Lower leg skin (tissue), 4 donors: ENCODE measurements around the gene GPC6. TPM values are rescaled to one million over a fixed set of nuclear protein-coding genes. Genes with fewer than 3 reads are reported as not detected.

ENCODE experiments used
- DNase-seq, 2 donors: peaks; one replicate each; pipeline ENCODE4 v3.0.0-alpha.2; 2019; ENCODE audit warnings: low spot score in 2 of 2
- H3K4me3 ChIP-seq: fragments of 200-600 bp; sonication (generic); 2 replicates; pipeline ENCODE4 v1.5.1; 2017; ENCODE audit warnings: mild to moderate bottlenecking, low read depth; ENCODE audit not compliant: poor library complexity, severe bottlenecking
- POLR2A ChIP-seq, 2 donors: fragments of 450-650 bp; IDR thresholded peaks; one replicate each; pipeline ENCODE4 v1.6.1; 2016 to 2017; ENCODE audit warnings: antibody characterized with exemption in 2 of 2, mild to moderate bottlenecking in 1 of 2, moderate library complexity in 1 of 2
- WGBS, 2 donors: methylation state at CpG; one replicate each; pipeline ENCODE4 v1.1.5; 2018; 5-methylcytosine and 5-hydroxymethylcytosine counted together
- intact Hi-C: fragments of 100-400 bp; cut with DNase I; formaldehyde crosslinking; loops from one replicate; pipeline ENCODE4 v1.15.0; 2023; ENCODE audit warnings: low total_unique reads
- total RNA-seq, 4 donors: library from RNA; depleted of rRNA; stranded (reverse); fragments of >200 nt; gene quantifications; one replicate each; pipeline ENCODE4 v1.1.0, GENCODE V29; 2016
- TF ChIP-seq, protein P1 (sequence below), 3 donors: fragments of 450-650 bp; IDR thresholded peaks; one replicate each; pipeline ENCODE4 v1.5.1; 2016; ENCODE audit warnings: antibody characterized with exemption in 3 of 3, mild to moderate bottlenecking in 3 of 3, moderate library complexity in 2 of 3

The GPC6 gene
- total RNA-seq, 4 donors from 2014 or later = 1.4 to 5.2 (median 2.5) TPM

- no peak for DNase-seq
- no peak overlapping the region for H3K4me3 ChIP-seq
- TF ChIP-seq, protein P1, sequence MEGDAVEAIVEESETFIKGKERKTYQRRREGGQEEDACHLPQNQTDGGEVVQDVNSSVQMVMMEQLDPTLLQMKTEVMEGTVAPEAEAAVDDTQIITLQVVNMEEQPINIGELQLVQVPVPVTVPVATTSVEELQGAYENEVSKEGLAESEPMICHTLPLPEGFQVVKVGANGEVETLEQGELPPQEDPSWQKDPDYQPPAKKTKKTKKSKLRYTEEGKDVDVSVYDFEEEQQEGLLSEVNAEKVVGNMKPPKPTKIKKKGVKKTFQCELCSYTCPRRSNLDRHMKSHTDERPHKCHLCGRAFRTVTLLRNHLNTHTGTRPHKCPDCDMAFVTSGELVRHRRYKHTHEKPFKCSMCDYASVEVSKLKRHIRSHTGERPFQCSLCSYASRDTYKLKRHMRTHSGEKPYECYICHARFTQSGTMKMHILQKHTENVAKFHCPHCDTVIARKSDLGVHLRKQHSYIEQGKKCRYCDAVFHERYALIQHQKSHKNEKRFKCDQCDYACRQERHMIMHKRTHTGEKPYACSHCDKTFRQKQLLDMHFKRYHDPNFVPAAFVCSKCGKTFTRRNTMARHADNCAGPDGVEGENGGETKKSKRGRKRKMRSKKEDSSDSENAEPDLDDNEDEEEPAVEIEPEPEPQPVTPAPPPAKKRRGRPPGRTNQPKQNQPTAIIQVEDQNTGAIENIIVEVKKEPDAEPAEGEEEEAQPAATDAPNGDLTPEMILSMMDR (IDR thresholded peaks at IDR 0.05) = no peak
- no peak for TF ChIP-seq POLR2A (IDR thresholded peaks at IDR 0.05)
- 95 to 96% methylated on average over 6 of the region's 6 CpGs for WGBS, 2 donors
- intact Hi-C loops = no loop called here
These were observed 1000.8 kb downstream of the GPC6 start for GRCh38 chr13:94227255-94227879.

- TF ChIP-seq POLR2A (IDR thresholded peaks at IDR 0.05) = no peak
- TF ChIP-seq, protein P1 (IDR thresholded peaks at IDR 0.05) = no peak
- WGBS, 2 donors = 63 to 66% methylated on average over 1 of the region's 1 CpG
- no peak overlapping the region for H3K4me3 ChIP-seq
- DNase-seq = no peak
- intact Hi-C loops = no loop called here
These were observed 1002.2 kb downstream of the GPC6 start for GRCh38 chr13:94228763-94229162.

DNA sequence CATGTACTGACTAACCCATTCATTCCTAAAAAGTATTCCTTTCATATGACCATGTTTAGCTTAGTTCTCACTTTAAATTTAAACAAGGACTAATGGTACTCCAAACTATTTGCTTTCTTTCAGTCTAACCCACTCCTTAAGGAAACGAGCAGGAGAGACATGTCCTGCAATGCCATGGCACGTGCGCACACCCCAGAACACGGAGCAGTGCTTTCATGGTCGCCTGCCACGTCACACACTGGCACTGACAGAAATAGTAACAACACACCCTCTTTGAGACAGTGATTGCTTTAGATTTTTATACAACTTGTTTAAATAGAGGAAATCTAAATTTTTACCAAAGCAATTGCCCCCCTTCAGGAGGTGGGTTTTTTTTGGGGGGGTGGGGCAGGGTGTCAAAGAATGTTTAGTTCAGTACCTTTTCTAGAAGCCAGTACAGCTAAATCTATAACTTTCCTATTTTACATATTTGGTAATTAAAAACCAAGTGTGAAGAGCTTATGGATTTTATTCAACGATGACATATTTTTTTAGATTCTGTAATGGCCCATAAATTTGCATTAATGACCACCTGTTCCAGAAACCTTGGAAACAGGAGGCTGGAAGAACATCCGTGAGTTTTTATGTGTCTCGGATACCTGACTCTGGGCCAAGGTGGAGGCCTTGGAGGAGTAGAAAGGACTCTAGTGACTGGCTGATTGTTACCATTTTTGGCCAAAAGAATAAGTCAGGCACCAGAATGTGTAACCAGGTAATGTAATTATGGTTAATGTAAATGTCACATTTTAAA lies 1005.7 kb downstream of the GPC6 start:
- H3K4me3 ChIP-seq = no peak overlapping the region
- WGBS, 2 donors = 73 to 75% methylated on average over 9 of the region's 9 CpGs
- TF ChIP-seq, protein P1 (IDR thresholded peaks at IDR 0.05) = no peak
- no peak for TF ChIP-seq POLR2A (IDR thresholded peaks at IDR 0.05)
- no peak for DNase-seq
- intact Hi-C loops = no loop called here

DNA sequence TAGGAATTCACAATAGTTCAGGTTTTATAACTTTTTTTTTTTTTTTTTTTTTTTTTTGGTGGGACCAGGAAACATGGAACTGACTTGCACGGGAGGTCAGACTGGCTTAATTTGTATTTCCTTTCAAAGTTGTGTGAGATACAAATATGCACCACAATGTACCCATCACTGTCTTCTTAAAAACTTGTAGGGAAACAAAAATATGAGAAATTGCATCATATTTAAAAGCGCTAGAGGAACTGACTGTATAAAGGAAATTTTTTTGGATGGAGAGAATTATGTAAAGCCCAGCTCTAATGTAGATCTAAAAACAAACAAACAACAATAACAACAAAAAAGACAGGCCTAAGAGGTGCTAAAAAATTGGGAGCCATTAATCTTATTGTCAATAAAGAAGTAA lies 1006.3 kb downstream of the GPC6 start:
- DNase-seq = no peak
- intact Hi-C loops = no loop called here

DNA sequence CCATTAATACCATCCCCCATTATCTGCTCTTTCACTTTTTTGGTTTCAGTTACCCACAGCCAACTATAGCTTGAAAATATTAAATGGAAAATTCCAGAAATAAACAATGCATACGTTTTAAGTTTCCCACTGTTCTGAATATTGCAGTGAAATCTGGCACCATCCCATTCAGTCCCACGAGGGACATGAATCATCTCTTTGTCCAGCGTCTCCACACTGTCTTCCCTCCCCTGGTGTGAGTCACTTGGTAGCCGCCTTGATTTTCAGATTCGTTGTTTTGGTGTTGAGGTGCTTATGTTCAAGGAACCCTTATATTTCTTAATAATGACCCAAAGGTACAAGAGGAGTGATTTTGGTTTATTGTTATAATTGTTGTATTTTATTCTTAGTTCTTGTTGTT lies 1006.8 kb downstream of the GPC6 start:
- WGBS, 2 donors = 39 to 45% methylated on average over 5 of the region's 5 CpGs
- intact Hi-C loops = no loop called here
- H3K4me3 ChIP-seq = no peak overlapping the region
- DNase-seq = no peak
- TF ChIP-seq, protein P1 (IDR thresholded peaks at IDR 0.05) = no peak
- no peak for TF ChIP-seq POLR2A (IDR thresholded peaks at IDR 0.05)

More for the DNA sequence above, 1006.3 kb downstream of the GPC6 start:
- no peak for TF ChIP-seq POLR2A (IDR thresholded peaks at IDR 0.05)
- TF ChIP-seq, protein P1 (IDR thresholded peaks at IDR 0.05) = no peak
- 78 to 82% methylated on average over 2 of the region's 2 CpGs for WGBS, 2 donors
- H3K4me3 ChIP-seq = no peak overlapping the region
